ENCODE measurements around the gene NLE1. TPM values are rescaled to one million over a fixed set of nuclear protein-coding genes. Genes with fewer than 3 reads are reported as not detected.
"Not testable (repeated sequence)": the region's sequence is repeated elsewhere in the genome, so short reads cannot be mapped to it uniquely, and the experiment has no call there.

Gene NLE1
- total RNA-seq, result 10 to 100 TPM; 33.0 to 35.2 TPM

- intact Hi-C loops (cut with micrococcal nuclease), result loop anchor here (1.0 to 2.0 kb wide), 4 partner anchors 18 to 397 kb away; no protein-coding TSS in a partner anchor
- peak within 1 kb of the TSS; percentile 82 for H3K27ac Mint-ChIP-seq
These were observed at the start of gene NLE1 for GRCh38 chr17:35141681-35142466. TSS of gene NLE1 (minus strand) at chr17:35142303. CDS start at chr17:35142275, 28 bp downstream.

GRCh38 chr17:35191001-35191695, 49.0 kb upstream of the NLE1 start:
- intact Hi-C loops (cut with micrococcal nuclease), result no loop called here
- CTCF ChIA-PET, result interaction anchor here (0.6 to 0.9 kb wide), 3 partner anchors 57 to 157 kb away, joined by 3 to 4 read pairs (median 3); no protein-coding TSS in a partner anchor
- Mint-ChIP-seq H3K9me3 (peaks cover 4% of the 10 kb centered on the region), H3K4me3 (no peak overlapping the region), H3K4me1 (ENCODE audit: low read depth) (peaks cover 49% of the 10 kb centered on the region), H3K36me3 (ENCODE audit: low read depth) (no peaks in the 10 kb centered on the region), H3K27me3 (ENCODE audit: low read depth) (no peaks in the 10 kb centered on the region), H3K27ac (no peak overlapping the region)
- no peak for DNase-seq

More at GRCh38 chr17:35141681-35142466, at the start of gene NLE1:
- Mint-ChIP-seq H3K36me3 (ENCODE audit: low read depth) (peaks cover 16% of the 10 kb centered on the region), H3K9me3 (no peaks in the 10 kb centered on the region), H3K4me3 (peak within 1 kb of the TSS; percentile 77), H3K4me1 (ENCODE audit: low read depth) (peaks cover 25% of the 10 kb centered on the region), H3K27me3 (ENCODE audit: low read depth) (no peaks in the 10 kb centered on the region)
- CTCF ChIA-PET, result interaction anchor here (0.7 to 1.5 kb wide), 5 partner anchors 18 to 394 kb away, joined by 3 to 6 read pairs (median 3); no protein-coding TSS in a partner anchor
- DNase-seq, result peak; percentile 89

GRCh38 chr17:35189291-35189690, 47.2 kb upstream of the NLE1 start:
- no peak for DNase-seq
- intact Hi-C loops (cut with micrococcal nuclease), result no loop called here
- Mint-ChIP-seq H3K4me1 (ENCODE audit: low read depth) (peaks cover 57% of the 10 kb centered on the region), H3K4me3 (no peak overlapping the region), H3K9me3 (no peaks in the 10 kb centered on the region), H3K36me3 (ENCODE audit: low read depth) (no peaks in the 10 kb centered on the region), H3K27me3 (ENCODE audit: low read depth) (no peaks in the 10 kb centered on the region), H3K27ac (no peak overlapping the region)
- CTCF ChIA-PET, result interaction anchor here (0.8 kb wide), 1 partner anchor 76 kb away, joined by 3 read pairs; no protein-coding TSS in a partner anchor

GRCh38 chr17:35188111-35188510, 46.0 kb upstream of the NLE1 start:
- no peak for DNase-seq
- Mint-ChIP-seq H3K36me3 (ENCODE audit: low read depth) (no peaks in the 10 kb centered on the region), H3K9me3 (no peaks in the 10 kb centered on the region), H3K27ac (peak overlapping the region; percentile 20), H3K4me1 (ENCODE audit: low read depth) (peaks cover 61% of the 10 kb centered on the region), H3K27me3 (ENCODE audit: low read depth) (no peaks in the 10 kb centered on the region), H3K4me3 (no peak overlapping the region)
- intact Hi-C loops (cut with micrococcal nuclease), result no loop called here
- CTCF ChIA-PET, result interaction anchor here (0.7 kb wide), 1 partner anchor 53 kb away, joined by 4 read pairs; no protein-coding TSS in a partner anchor

- H3K36me3 Mint-ChIP-seq (ENCODE audit: low read depth), result no peaks in the 10 kb centered on the region
- no peak for DNase-seq
- no peak overlapping the region for H3K27ac Mint-ChIP-seq
- peaks cover 56% of the 10 kb centered on the region for H3K4me1 Mint-ChIP-seq (ENCODE audit: low read depth)
- H3K4me3 Mint-ChIP-seq, result no peak overlapping the region
- H3K27me3 Mint-ChIP-seq (ENCODE audit: low read depth), result no peaks in the 10 kb centered on the region
- CTCF ChIA-PET, result interaction anchor here (0.5 kb wide), 1 partner anchor 10 kb away, joined by 3 read pairs; no protein-coding TSS in a partner anchor
- no peaks in the 10 kb centered on the region for H3K9me3 Mint-ChIP-seq
- intact Hi-C loops (cut with micrococcal nuclease), result no loop called here
These were observed 45.4 kb upstream of the NLE1 start for GRCh38 chr17:35187481-35187880.

- intact Hi-C loops (cut with micrococcal nuclease), result no loop called here
- peak; percentile 56 for DNase-seq
- Mint-ChIP-seq H3K27me3 (ENCODE audit: low read depth) (no peaks in the 10 kb centered on the region), H3K4me3 (no peak overlapping the region), H3K27ac (no peak overlapping the region), H3K9me3 (no peaks in the 10 kb centered on the region), H3K36me3 (ENCODE audit: low read depth) (no peaks in the 10 kb centered on the region), H3K4me1 (ENCODE audit: low read depth) (peaks cover 47% of the 10 kb centered on the region)
- CTCF ChIA-PET, result no interaction called here
These were observed 43.7 kb upstream of the NLE1 start for GRCh38 chr17:35185849-35186248.

- Mint-ChIP-seq H3K27me3 (ENCODE audit: low read depth) (no peaks in the 10 kb centered on the region), H3K4me3 (no peak overlapping the region), H3K27ac (no peak overlapping the region), H3K9me3 (no peaks in the 10 kb centered on the region), H3K36me3 (ENCODE audit: low read depth) (no peaks in the 10 kb centered on the region), H3K4me1 (ENCODE audit: low read depth) (peaks cover 42% of the 10 kb centered on the region)
- DNase-seq, result no peak
- CTCF ChIA-PET, result interaction anchor here (0.6 to 1.3 kb wide), 2 partner anchors 17 to 58 kb away, joined by 4 read pairs; partner anchors contain the start of gene SLFN5
- intact Hi-C loops (cut with micrococcal nuclease), result no loop called here
These were observed 42.2 kb upstream of the NLE1 start for GRCh38 chr17:35184274-35184673.

- no peaks in the 10 kb centered on the region for H3K36me3 Mint-ChIP-seq (ENCODE audit: low read depth)
- DNase-seq, result no peak
- intact Hi-C loops (cut with micrococcal nuclease), result no loop called here
- H3K4me3 Mint-ChIP-seq, result no peak overlapping the region
- H3K9me3 Mint-ChIP-seq, result no peaks in the 10 kb centered on the region
- H3K27ac Mint-ChIP-seq, result no peak overlapping the region
- CTCF ChIA-PET, result interaction anchor here (1.3 kb wide), 1 partner anchor 16 kb away, joined by 4 read pairs; no protein-coding TSS in a partner anchor
- H3K27me3 Mint-ChIP-seq (ENCODE audit: low read depth), result no peaks in the 10 kb centered on the region
- H3K4me1 Mint-ChIP-seq (ENCODE audit: low read depth), result peaks cover 40% of the 10 kb centered on the region
These were observed 41.2 kb upstream of the NLE1 start for GRCh38 chr17:35183332-35183731.

GRCh38 chr17:35179379-35179778, 37.3 kb upstream of the NLE1 start:
- intact Hi-C loops (cut with micrococcal nuclease), result loop anchor here (5.0 to 10.0 kb wide), 2 partner anchors 33 to 625 kb away; partner anchors contain the start of gene TAF15
- H3K27ac Mint-ChIP-seq; H3K36me3 Mint-ChIP-seq (ENCODE audit: low read depth); H3K4me3 Mint-ChIP-seq; DNase-seq; H3K27me3 Mint-ChIP-seq (ENCODE audit: low read depth); CTCF ChIA-PET; H3K9me3 Mint-ChIP-seq: not testable (repeated sequence)
- H3K4me1 Mint-ChIP-seq (ENCODE audit: low read depth), result peaks cover 52% of the 10 kb centered on the region

- no peaks in the 10 kb centered on the region for H3K9me3 Mint-ChIP-seq
- intact Hi-C loops (cut with micrococcal nuclease), result loop anchor here (5.0 to 10.0 kb wide), 2 partner anchors 35 to 628 kb away; partner anchors contain the start of gene TAF15
- CTCF ChIA-PET, result no interaction called here
- no peaks in the 10 kb centered on the region for H3K27me3 Mint-ChIP-seq (ENCODE audit: low read depth)
- peaks cover 52% of the 10 kb centered on the region for H3K4me1 Mint-ChIP-seq (ENCODE audit: low read depth)
- no peak for DNase-seq
- H3K36me3 Mint-ChIP-seq (ENCODE audit: low read depth), result no peaks in the 10 kb centered on the region
- no peak overlapping the region for H3K27ac Mint-ChIP-seq
- no peak overlapping the region for H3K4me3 Mint-ChIP-seq
These were observed 34.8 kb upstream of the NLE1 start for GRCh38 chr17:35176897-35177296.

- H3K27ac Mint-ChIP-seq, result no peak overlapping the region
- peaks cover 56% of the 10 kb centered on the region for H3K4me1 Mint-ChIP-seq (ENCODE audit: low read depth)
- H3K4me3 Mint-ChIP-seq, result no peak overlapping the region
- DNase-seq, result no peak
- no peaks in the 10 kb centered on the region for H3K36me3 Mint-ChIP-seq (ENCODE audit: low read depth)
- CTCF ChIA-PET, result interaction anchor here (0.6 kb wide), 2 partner anchors 32 to 64 kb away, joined by 3 to 4 read pairs; no protein-coding TSS in a partner anchor
- intact Hi-C loops (cut with micrococcal nuclease), result loop anchor here (5.0 to 10.0 kb wide), 2 partner anchors 36 to 629 kb away; partner anchors contain the start of gene TAF15
- no peaks in the 10 kb centered on the region for H3K9me3 Mint-ChIP-seq
- no peaks in the 10 kb centered on the region for H3K27me3 Mint-ChIP-seq (ENCODE audit: low read depth)
These were observed 33.7 kb upstream of the NLE1 start for GRCh38 chr17:35175638-35176415.
